Spleen (tissue), 7 donors: ENCODE measurements around the gene HHIP.

ENCODE experiments used
- CTCF ChIP-seq, 11 experiments: fragments of 200-600 bp in 7 of 11; fragments of 450-650 bp in 4 of 11; sonication (generic) in 4 of 11; IDR thresholded peaks in 8 of 11; conservative IDR thresholded peaks in 3 of 11; 1 replicate in 7 of 11; 2 replicates in 4 of 11; pipeline versions ENCODE4 v1.4.0 to v1.8.0; 2016 to 2021; ENCODE audit warnings: antibody characterized with exemption in 11 of 11, inconsistent platforms in 4 of 11, mild to moderate bottlenecking in 1 of 11
- POLR2A ChIP-seq, 3 donors: fragments of 450-650 bp; IDR thresholded peaks; one replicate each; pipeline ENCODE4 v1.5.1; 2017; ENCODE audit warnings: antibody characterized with exemption in 3 of 3, mild to moderate bottlenecking in 1 of 3
- POLR2AphosphoS5 ChIP-seq, 3 donors: sonication (generic); formaldehyde crosslinking; IDR thresholded peaks; one replicate each; pipeline ENCODE4 v1.5.1; 2017; ENCODE audit warnings: antibody characterized with exemption in 3 of 3
- donor health status: DM: no; HTN: no; CAD: no; lungs with moderate emphysema.
- donor health status: DM: no; HTN: no; CAD: no.
- donor health status: DM: no; HTN: no; CAD: no.

GRCh38 chr4:144699565-144699964 is 53.6 kb downstream of the HHIP start:
- TF ChIP-seq POLR2AphosphoS5 (IDR thresholded peaks at IDR 0.05) (no peak), POLR2A (IDR thresholded peaks at IDR 0.05) (no peak), CTCF (IDR thresholded peaks at IDR 0.05 in 8 of 11, conservative IDR thresholded peaks at IDR 0.05 in 3 of 11) (no peak)
